ENCODE data around the gene CACNG3.

CACNG3 gene

GRCh38 chr16:24372824-24373223 lies 116.7 kb downstream of the CACNG3 start:
- TF ChIP-seq RAD21 (IDR thresholded peaks at IDR 0.05; ENCODE audit: low read depth) (no peak), MAX (IDR thresholded peaks at IDR 0.05) (no peak), REST (IDR thresholded peaks at IDR 0.05; ENCODE audit: low read depth) (no peak), YY1 (IDR thresholded peaks at IDR 0.05; ENCODE audit: low read depth) (no peak), ZBTB7A (IDR thresholded peaks at IDR 0.05; ENCODE audit: low read depth) (no peak), CEBPB (IDR thresholded peaks at IDR 0.05) (no peak), USF1 (IDR thresholded peaks at IDR 0.05) (no peak), NFIC (IDR thresholded peaks at IDR 0.05) (no peak), EP300 (IDR thresholded peaks at IDR 0.05; ENCODE audit: borderline replicate concordance) (no peak), EGR1 (IDR thresholded peaks at IDR 0.05) (no peak), TAF1 (IDR thresholded peaks at IDR 0.05; ENCODE audit: low read depth) (no peak), TEAD4 (IDR thresholded peaks at IDR 0.05) (no peak), FOXM1 (IDR thresholded peaks at IDR 0.05; ENCODE audit: borderline replicate concordance, low read depth) (no peak), TCF12 (IDR thresholded peaks at IDR 0.05; ENCODE audit: low read depth) (no peak), CREB1 (IDR thresholded peaks at IDR 0.05; ENCODE audit: low read depth) (no peak)

GRCh38 chr16:24378999-24379398 lies 122.9 kb downstream of the CACNG3 start:
- TF ChIP-seq USF1 (IDR thresholded peaks at IDR 0.05) (no peak), FOXM1 (IDR thresholded peaks at IDR 0.05; ENCODE audit: borderline replicate concordance, low read depth) (no peak), REST (IDR thresholded peaks at IDR 0.05; ENCODE audit: low read depth) (no peak), TCF12 (IDR thresholded peaks at IDR 0.05; ENCODE audit: low read depth) (no peak), ZBTB7A (IDR thresholded peaks at IDR 0.05; ENCODE audit: low read depth) (no peak), CEBPB (IDR thresholded peaks at IDR 0.05) (no peak), CREB1 (IDR thresholded peaks at IDR 0.05; ENCODE audit: low read depth) (no peak)

GRCh38 chr16:24381470-24382118 lies 125.5 kb downstream of the CACNG3 start:
- no peak for TF ChIP-seq CEBPB (IDR thresholded peaks at IDR 0.05)

- TF ChIP-seq EP300 (IDR thresholded peaks at IDR 0.05; ENCODE audit: borderline replicate concordance), result no peak
- no peak for TF ChIP-seq ZBTB7A (IDR thresholded peaks at IDR 0.05; ENCODE audit: low read depth)
- no peak for TF ChIP-seq RAD21 (IDR thresholded peaks at IDR 0.05; ENCODE audit: low read depth)
- TF ChIP-seq CEBPB (IDR thresholded peaks at IDR 0.05), result no peak
- no peak for TF ChIP-seq REST (IDR thresholded peaks at IDR 0.05; ENCODE audit: low read depth)
- no peak for TF ChIP-seq MAX (IDR thresholded peaks at IDR 0.05)
- TF ChIP-seq TCF12 (IDR thresholded peaks at IDR 0.05; ENCODE audit: low read depth), result no peak
These were observed 126.8 kb downstream of the CACNG3 start for GRCh38 chr16:24382762-24383407.

GRCh38 chr16:24394341-24394740 lies 138.2 kb downstream of the CACNG3 start:
- no peak for TF ChIP-seq TCF12 (IDR thresholded peaks at IDR 0.05; ENCODE audit: low read depth)
- no peak for TF ChIP-seq ZBTB7A (IDR thresholded peaks at IDR 0.05; ENCODE audit: low read depth)
- no peak for TF ChIP-seq EGR1 (IDR thresholded peaks at IDR 0.05)
- TF ChIP-seq MAX (IDR thresholded peaks at IDR 0.05), result no peak
- no peak for TF ChIP-seq CREB1 (IDR thresholded peaks at IDR 0.05; ENCODE audit: low read depth)
- no peak for TF ChIP-seq TEAD4 (IDR thresholded peaks at IDR 0.05)
- TF ChIP-seq TAF1 (IDR thresholded peaks at IDR 0.05; ENCODE audit: low read depth), result no peak
- no peak for TF ChIP-seq YY1 (IDR thresholded peaks at IDR 0.05; ENCODE audit: low read depth)
